ENCODE results near the gene B4GALT1. TPM values are rescaled to one million over a fixed set of nuclear protein-coding genes. Genes with fewer than 3 reads are reported as not detected.

Gene B4GALT1
- total RNA-seq, 2 donors from 2014 or later, result 106 to 115 TPM

- DNase-seq (no peak), ATAC-seq (no peak)
- intact Hi-C loops (cut with DNase I, micrococcal nuclease), result loop anchor here in 1 of 2 donors (5.0 kb wide), 1 partner anchor 140 kb away; no protein-coding TSS in a partner anchor
Observed at GRCh38 chr9:33082538-33083326, 84.4 kb downstream of the B4GALT1 start.

GRCh38 chr9:33082128-33082527, 85.0 kb downstream of the B4GALT1 start:
- intact Hi-C loops (cut with DNase I, micrococcal nuclease), result loop anchor here in 1 of 2 donors (5.0 kb wide), 1 partner anchor 140 kb away; no protein-coding TSS in a partner anchor
- no peak for ATAC-seq

GRCh38 chr9:33081128-33081851, 85.8 kb downstream of the B4GALT1 start:
- peak; percentile 54 for ATAC-seq
- intact Hi-C loops (cut with DNase I, micrococcal nuclease), result loop anchor here (2.0 to 5.0 kb wide), 2 partner anchors 141 to 144 kb away; no protein-coding TSS in a partner anchor
- peak; percentile 44 to 58 for DNase-seq

More at GRCh38 chr9:33082128-33082527, 85.0 kb downstream of the B4GALT1 start:
- DNase-seq, result no peak

DNA sequence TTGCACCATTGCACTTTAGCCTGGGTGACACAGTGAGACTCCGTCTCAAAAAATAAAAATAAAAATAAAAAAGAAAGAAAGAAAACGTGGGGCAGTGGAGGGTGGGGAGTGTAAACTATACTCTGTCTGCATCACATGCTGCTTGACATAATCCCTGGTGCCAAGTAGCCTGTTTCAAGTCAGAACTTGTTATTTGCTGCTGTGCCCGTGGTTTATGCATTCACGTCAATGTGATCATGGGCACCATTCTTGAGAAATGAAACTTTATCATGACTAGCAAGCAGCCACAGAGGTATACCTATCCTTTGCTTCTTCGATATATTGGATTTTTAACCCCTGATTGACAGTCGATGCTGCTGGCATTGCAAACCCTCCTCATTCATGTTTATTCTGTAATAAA, 86.6 kb downstream of the B4GALT1 start:
- DNase-seq (no peak), ATAC-seq (no peak)
- intact Hi-C loops (cut with DNase I, micrococcal nuclease), result loop anchor here (2.0 to 5.0 kb wide), 2 partner anchors 142 to 144 kb away; no protein-coding TSS in a partner anchor

DNA sequence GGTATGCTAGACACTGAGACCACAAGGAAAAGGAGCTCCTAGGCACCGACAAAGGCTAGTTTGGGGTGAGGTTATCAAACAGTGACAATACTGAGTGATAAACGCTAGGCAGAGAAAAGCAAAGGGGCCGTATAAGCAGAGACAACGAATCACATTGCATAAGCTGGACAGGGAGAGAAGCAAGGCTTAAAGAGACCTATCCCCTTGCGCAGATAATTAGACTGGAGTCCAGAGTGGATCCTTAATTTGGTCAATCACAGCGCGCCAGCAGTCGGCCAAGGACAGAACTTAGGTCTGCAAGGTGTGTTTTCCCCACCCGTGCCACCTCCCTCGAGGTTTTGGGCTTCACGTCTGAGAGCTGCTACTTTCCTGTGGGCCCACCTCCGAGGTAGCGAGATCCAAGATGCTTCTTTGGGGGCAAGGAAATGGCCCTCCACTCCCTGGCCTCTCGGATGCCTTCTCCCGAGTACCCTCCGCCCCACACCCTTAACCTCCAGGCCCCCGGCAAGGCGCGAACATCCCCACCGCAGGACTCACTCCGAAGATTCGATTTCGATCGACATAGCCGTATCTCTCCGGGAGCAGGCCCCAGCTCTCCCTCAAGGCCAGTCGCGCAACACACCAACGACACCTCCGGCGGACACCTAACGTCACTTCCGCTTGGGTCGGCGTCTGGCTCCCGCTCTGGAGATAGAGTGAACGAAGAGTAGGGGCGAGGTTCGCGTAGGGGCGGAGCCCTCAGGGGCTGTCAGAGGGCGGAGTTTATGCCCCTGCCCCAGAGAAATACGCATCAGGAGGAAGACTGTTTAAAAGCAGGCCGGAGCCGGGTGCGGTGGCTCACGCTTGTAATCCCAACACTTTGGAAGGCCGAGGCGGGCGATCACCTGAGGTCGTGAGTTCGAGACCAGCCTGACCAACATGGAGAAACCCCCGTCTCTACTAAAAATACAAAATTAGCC, 90.8 kb downstream of the B4GALT1 start, which contains the start of gene SMU1:
SMU1 (minus strand) TSS at position 629 of the 959 bp plus-strand sequence; CDS start at position 563, 66 bp downstream.
- peak; percentile 97 for ATAC-seq

DNA sequence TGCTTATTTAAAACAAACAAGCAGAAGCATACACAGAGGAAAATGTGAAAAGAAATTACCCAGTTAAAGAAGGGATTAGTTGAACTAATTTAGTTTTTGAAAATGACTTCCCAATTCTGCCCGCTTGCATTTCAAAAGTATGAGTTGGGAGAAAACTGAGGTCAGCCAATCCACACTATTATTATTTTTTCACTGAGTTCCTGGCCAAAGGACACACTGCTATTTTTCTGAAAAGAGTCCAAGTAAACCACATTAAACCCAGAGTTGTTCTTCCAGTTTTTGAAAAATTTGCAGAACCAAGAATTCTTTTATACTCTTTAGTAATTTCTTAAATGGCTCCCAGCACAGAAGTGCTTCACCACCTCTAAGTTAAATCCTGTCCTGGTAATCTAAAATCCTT, 98.1 kb downstream of the B4GALT1 start:
- intact Hi-C loops (cut with DNase I, micrococcal nuclease), result no loop called here
- no peak for ATAC-seq
- DNase-seq, result no peak

More for the DNA sequence above, 90.8 kb downstream of the B4GALT1 start, which contains the start of gene SMU1:
- peak; percentile 96 to 98 for DNase-seq
- intact Hi-C loops (cut with DNase I, micrococcal nuclease), result no loop called here

DNA sequence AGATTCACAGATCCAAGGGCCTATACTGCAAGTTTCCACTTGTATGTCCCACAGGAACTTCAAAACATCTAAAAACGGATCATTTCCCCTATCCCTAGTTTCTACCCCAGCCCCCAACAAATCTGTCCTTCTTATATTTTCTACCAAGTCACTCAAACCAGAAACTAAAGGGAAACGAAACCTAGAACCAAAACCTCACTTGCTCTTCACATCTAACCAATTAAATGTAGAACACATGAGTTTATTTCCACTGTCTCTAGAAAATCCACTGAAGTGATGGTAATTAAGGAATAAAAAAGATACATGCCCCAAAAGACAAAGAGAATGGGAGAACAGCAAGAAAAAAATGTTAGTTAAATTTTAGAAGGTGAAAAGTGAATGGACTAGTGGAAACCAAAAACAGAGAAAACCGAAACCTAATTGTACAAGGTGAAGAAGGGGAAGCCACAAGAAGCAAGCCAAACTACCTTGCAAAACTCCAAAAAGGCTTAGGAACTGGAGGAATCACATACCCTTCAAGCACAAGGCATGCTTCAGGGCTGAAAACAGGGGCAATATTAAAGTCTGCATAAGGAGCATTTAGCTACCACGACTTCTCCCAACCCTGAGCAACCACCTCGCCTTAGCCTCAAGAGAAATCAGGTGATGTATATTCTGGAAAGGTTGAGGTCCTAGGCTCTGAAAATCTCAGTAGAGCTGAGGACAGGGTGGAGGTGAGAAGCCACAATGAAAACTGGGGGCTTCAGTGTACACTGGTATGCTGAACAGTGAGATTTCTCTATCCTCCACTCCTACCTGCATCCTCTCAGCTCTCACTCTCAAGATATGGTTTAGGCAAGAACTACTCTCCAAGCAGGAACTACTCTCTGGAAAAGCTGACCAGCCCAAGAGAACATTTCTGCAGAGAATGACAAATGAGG, 101.7 kb downstream of the B4GALT1 start:
- intact Hi-C loops (cut with DNase I, micrococcal nuclease), result no loop called here
- DNase-seq (no peak), ATAC-seq (no peak)

Other genes with a start within 250 kb of the B4GALT1 start
- 10 to 100 TPM; 17.6 to 23.6 TPM for gene APTX, start 165.7 kb downstream of the B4GALT1 start, total RNA-seq
- 10 to 100 TPM; 56.7 to 75.9 TPM for gene DNAJA1, start 142.1 kb downstream of the B4GALT1 start, total RNA-seq
- gene SMU1, start 90.7 kb downstream of the B4GALT1 start, total RNA-seq, result 10 to 100 TPM; 15.3 to 16.6 TPM
- 100 to 1,000 TPM in 1 of 2 donors, 10 to 100 TPM in 1; 13.9 to 146 TPM for gene SPINK4, start 72.8 kb upstream of the B4GALT1 start, total RNA-seq
- 100 to 1,000 TPM; 159 to 163 TPM for gene BAG1, start 97.4 kb upstream of the B4GALT1 start, total RNA-seq
- 100 to 1,000 TPM in 1 of 2 donors, 10 to 100 TPM in 1; 81.0 to 106 TPM for gene CHMP5, start 97.7 kb upstream of the B4GALT1 start, total RNA-seq
- 10 to 100 TPM; 35.2 to 38.3 TPM for gene NFX1, start 123.2 kb upstream of the B4GALT1 start, total RNA-seq
- gene AQP7, start 235.2 kb upstream of the B4GALT1 start, total RNA-seq, result 10 to 100 TPM in 1 of 2 donors, 1 to 10 TPM in 1; 8.3 to 21.0 TPM